HFF-Myc (cell line): ENCODE measurements around the gene ATP2B2.

Experiments
- DNase-seq: peaks from one replicate; pipeline ENCODE4 v3.0.0-alpha.2; 2011; ENCODE audit warnings: low read depth; ENCODE audit errors: extremely low read depth
- H3K4me3 ChIP-seq: replicated peaks from 2 replicates; pipeline ENCODE4 v1.5.1; 2011; ENCODE audit warnings: low read depth, mild to moderate bottlenecking, control low read depth, low read length
- CTCF ChIP-seq: IDR thresholded peaks from 2 replicates; pipeline ENCODE4 v1.5.1; 2012; ENCODE audit warnings: mild to moderate bottlenecking, low read depth, low read length, control low read depth; ENCODE audit errors: missing control alignments

The ATP2B2 gene

GRCh38 chr3:10437995-10438901 lies 67.1 kb downstream of the ATP2B2 start:
- no peak for DNase-seq
- no peak overlapping the region for H3K4me3 ChIP-seq
- TF ChIP-seq CTCF = no peak

GRCh38 chr3:10437272-10437994 lies 68.0 kb downstream of the ATP2B2 start:
- TF ChIP-seq CTCF = no peak
- H3K4me3 ChIP-seq = no peak overlapping the region
- DNase-seq = no peak

GRCh38 chr3:10435850-10436249 lies 69.5 kb downstream of the ATP2B2 start:
- TF ChIP-seq CTCF = no peak
- no peak for DNase-seq
- no peak overlapping the region for H3K4me3 ChIP-seq

- H3K4me3 ChIP-seq = no peak overlapping the region
- TF ChIP-seq CTCF = no peak
- no peak for DNase-seq
Measured at GRCh38 chr3:10434938-10435336, 70.4 kb downstream of the ATP2B2 start.

GRCh38 chr3:10434144-10434937 lies 71.0 kb downstream of the ATP2B2 start:
- no peak overlapping the region for H3K4me3 ChIP-seq
- no peak for TF ChIP-seq CTCF
- no peak for DNase-seq

- H3K4me3 ChIP-seq = no peak overlapping the region
- no peak for DNase-seq
- TF ChIP-seq CTCF = no peak
Measured at GRCh38 chr3:10432931-10433330, 72.5 kb downstream of the ATP2B2 start.
